Astrocyte (in vitro differentiated cells and primary cell): Measurements from ENCODE around the gene TTC7B. TPM values are rescaled to one million over a fixed set of nuclear protein-coding genes. Genes with fewer than 3 reads are reported as not detected.

ENCODE experiments used
- DNase-seq: peaks from one replicate; pipeline ENCODE4 v3.0.0-alpha.2; 2010; ENCODE audit warnings: low read depth
- FAIRE-seq: peaks from 2 replicates; lab custom pipeline; 2011; peaks lifted over from hg19 to GRCh38; lab: Jason Lieb, UNC
- H2AFZ ChIP-seq: 2 replicates; pipeline ENCODE4 v1.6.0; 2012; ENCODE audit warnings: low read depth, low read length, inconsistent platforms
- H3K27ac ChIP-seq: 2 replicates; pipeline ENCODE4 v1.5.1; 2011; ENCODE audit warnings: low read depth, low read length, inconsistent platforms
- H3K27me3 ChIP-seq: 2 replicates; pipeline ENCODE4 v1.6.0; 2011; ENCODE audit warnings: low read length, inconsistent platforms; ENCODE audit not compliant: insufficient read depth
- H3K36me3 ChIP-seq: 2 replicates; pipeline ENCODE4 v1.5.1; 2011; ENCODE audit warnings: low read length, inconsistent platforms; ENCODE audit not compliant: insufficient read depth
- H3K4me1 ChIP-seq: 2 replicates; pipeline ENCODE4 v1.5.1; 2011; ENCODE audit warnings: low read length, inconsistent platforms; ENCODE audit not compliant: insufficient read depth
- H3K4me2 ChIP-seq: 2 replicates; pipeline ENCODE4 v1.6.0; 2012; ENCODE audit warnings: low read length, inconsistent platforms
- H3K4me3 ChIP-seq: 2 replicates; pipeline ENCODE4 v1.5.1; 2011; ENCODE audit warnings: low read depth, mild to moderate bottlenecking, low read length, inconsistent platforms; ENCODE audit not compliant: insufficient read depth
- H3K79me2 ChIP-seq: 2 replicates; pipeline ENCODE4 v1.6.0; 2012; ENCODE audit warnings: mild to moderate bottlenecking, low read length, inconsistent platforms; ENCODE audit not compliant: insufficient read depth
- H3K9ac ChIP-seq: 2 replicates; pipeline ENCODE4 v1.6.0; 2012; ENCODE audit warnings: mild to moderate bottlenecking, low read length, inconsistent platforms
- H3K9me3 ChIP-seq: 2 replicates; pipeline ENCODE4 v1.5.1; 2012; ENCODE audit warnings: low read depth, mild to moderate bottlenecking, low read length, inconsistent platforms; ENCODE audit not compliant: insufficient read depth
- H4K20me1 ChIP-seq: 2 replicates; pipeline ENCODE4 v1.6.0; 2012; ENCODE audit warnings: low read length, inconsistent platforms; ENCODE audit not compliant: insufficient read depth
- H3K27ac Mint-ChIP-seq: one replicate; pipeline ENCODE4 v1.8.0; 2021; ENCODE audit warnings: mild to moderate bottlenecking, mixed read lengths; ENCODE audit not compliant: unreplicated experiment
- H3K27me3 Mint-ChIP-seq: one replicate; pipeline ENCODE4 v1.8.0; 2021; ENCODE audit warnings: low read depth, mixed read lengths; ENCODE audit not compliant: unreplicated experiment
- H3K36me3 Mint-ChIP-seq: one replicate; pipeline ENCODE4 v1.8.0; 2021; ENCODE audit warnings: low read depth, mixed read lengths; ENCODE audit not compliant: unreplicated experiment
- H3K4me1 Mint-ChIP-seq: one replicate; pipeline ENCODE4 v1.8.0; 2021; ENCODE audit warnings: low read depth, mixed read lengths; ENCODE audit not compliant: unreplicated experiment
- H3K4me3 Mint-ChIP-seq: one replicate; pipeline ENCODE4 v1.8.0; 2021; ENCODE audit warnings: mild to moderate bottlenecking, moderate library complexity, mixed read lengths; ENCODE audit not compliant: unreplicated experiment
- H3K9me3 Mint-ChIP-seq: one replicate; pipeline ENCODE4 v1.8.0; 2021; ENCODE audit warnings: mild to moderate bottlenecking, mixed read lengths; ENCODE audit not compliant: unreplicated experiment
- EZH2 ChIP-seq: IDR thresholded peaks from 2 replicates; pipeline ENCODE4 v1.6.1; 2012; ENCODE audit warnings: mild to moderate bottlenecking, low read length, inconsistent platforms; ENCODE audit not compliant: insufficient read depth
- total RNA-seq: library from RNA; stranded (reverse); gene quantifications from 2 replicates; pipeline ENCODE4 v1.2.1, GENCODE V29; 2021
- TF ChIP-seq, protein P1 (sequence below): IDR thresholded peaks from 2 replicates; pipeline ENCODE4 v1.5.1; 2011; ENCODE audit warnings: low read depth, mild to moderate bottlenecking, inconsistent platforms, low read length, moderate library complexity; ENCODE audit not compliant: insufficient read depth

TTC7B gene
- total RNA-seq, 1 donor from 2014 or later = 42.1 TPM

GRCh38 chr14:90514566-90514965 lies 301.7 kb downstream of the TTC7B start:
- Histone ChIP-seq H3K27me3 (no peaks in the 10 kb centered on the region), H3K4me1 (no peaks in the 10 kb centered on the region), H3K36me3 (no peaks in the 10 kb centered on the region), H3K4me3 (no peak overlapping the region), H3K9ac (no peak overlapping the region), H2AFZ (no peak overlapping the region), H3K27ac (no peak overlapping the region), H3K4me2 (no peak overlapping the region), H3K79me2 (no peaks in the 10 kb centered on the region), H3K9me3 (peaks cover 5% of the 10 kb centered on the region), H4K20me1 (no peaks in the 10 kb centered on the region)
- Mint-ChIP-seq H3K27me3 (peaks cover 24% of the 10 kb centered on the region), H3K4me3 (no peak overlapping the region), H3K36me3 (no peaks in the 10 kb centered on the region), H3K27ac (no peak overlapping the region), H3K9me3 (peaks cover 2% of the 10 kb centered on the region), H3K4me1 (no peaks in the 10 kb centered on the region)
- DNase-seq (no peak), FAIRE-seq (no peak)
- no peak for TF ChIP-seq EZH2
- TF ChIP-seq, protein P1, sequence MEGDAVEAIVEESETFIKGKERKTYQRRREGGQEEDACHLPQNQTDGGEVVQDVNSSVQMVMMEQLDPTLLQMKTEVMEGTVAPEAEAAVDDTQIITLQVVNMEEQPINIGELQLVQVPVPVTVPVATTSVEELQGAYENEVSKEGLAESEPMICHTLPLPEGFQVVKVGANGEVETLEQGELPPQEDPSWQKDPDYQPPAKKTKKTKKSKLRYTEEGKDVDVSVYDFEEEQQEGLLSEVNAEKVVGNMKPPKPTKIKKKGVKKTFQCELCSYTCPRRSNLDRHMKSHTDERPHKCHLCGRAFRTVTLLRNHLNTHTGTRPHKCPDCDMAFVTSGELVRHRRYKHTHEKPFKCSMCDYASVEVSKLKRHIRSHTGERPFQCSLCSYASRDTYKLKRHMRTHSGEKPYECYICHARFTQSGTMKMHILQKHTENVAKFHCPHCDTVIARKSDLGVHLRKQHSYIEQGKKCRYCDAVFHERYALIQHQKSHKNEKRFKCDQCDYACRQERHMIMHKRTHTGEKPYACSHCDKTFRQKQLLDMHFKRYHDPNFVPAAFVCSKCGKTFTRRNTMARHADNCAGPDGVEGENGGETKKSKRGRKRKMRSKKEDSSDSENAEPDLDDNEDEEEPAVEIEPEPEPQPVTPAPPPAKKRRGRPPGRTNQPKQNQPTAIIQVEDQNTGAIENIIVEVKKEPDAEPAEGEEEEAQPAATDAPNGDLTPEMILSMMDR = no peak

- Mint-ChIP-seq H3K27ac (no peak overlapping the region), H3K4me3 (no peak overlapping the region), H3K4me1 (no peaks in the 10 kb centered on the region), H3K36me3 (no peaks in the 10 kb centered on the region), H3K9me3 (peaks cover 1% of the 10 kb centered on the region), H3K27me3 (peaks cover 24% of the 10 kb centered on the region)
- no peaks in the 10 kb centered on the region for H3K27me3 ChIP-seq
- H2AFZ ChIP-seq = no peak overlapping the region
- H3K4me2 ChIP-seq = no peak overlapping the region
- DNase-seq (no peak), FAIRE-seq (no peak)
- no peak overlapping the region for H3K9ac ChIP-seq
- H3K36me3 ChIP-seq = no peaks in the 10 kb centered on the region
- H3K27ac ChIP-seq = no peak overlapping the region
- no peaks in the 10 kb centered on the region for H3K9me3 ChIP-seq
- H4K20me1 ChIP-seq = no peaks in the 10 kb centered on the region
- H3K79me2 ChIP-seq = no peaks in the 10 kb centered on the region
- TF ChIP-seq, protein P1 = no peak
- TF ChIP-seq EZH2 = no peak
- H3K4me3 ChIP-seq = no peak overlapping the region
- H3K4me1 ChIP-seq = no peaks in the 10 kb centered on the region
Observed at GRCh38 chr14:90514015-90514398, 302.2 kb downstream of the TTC7B start.

DNA sequence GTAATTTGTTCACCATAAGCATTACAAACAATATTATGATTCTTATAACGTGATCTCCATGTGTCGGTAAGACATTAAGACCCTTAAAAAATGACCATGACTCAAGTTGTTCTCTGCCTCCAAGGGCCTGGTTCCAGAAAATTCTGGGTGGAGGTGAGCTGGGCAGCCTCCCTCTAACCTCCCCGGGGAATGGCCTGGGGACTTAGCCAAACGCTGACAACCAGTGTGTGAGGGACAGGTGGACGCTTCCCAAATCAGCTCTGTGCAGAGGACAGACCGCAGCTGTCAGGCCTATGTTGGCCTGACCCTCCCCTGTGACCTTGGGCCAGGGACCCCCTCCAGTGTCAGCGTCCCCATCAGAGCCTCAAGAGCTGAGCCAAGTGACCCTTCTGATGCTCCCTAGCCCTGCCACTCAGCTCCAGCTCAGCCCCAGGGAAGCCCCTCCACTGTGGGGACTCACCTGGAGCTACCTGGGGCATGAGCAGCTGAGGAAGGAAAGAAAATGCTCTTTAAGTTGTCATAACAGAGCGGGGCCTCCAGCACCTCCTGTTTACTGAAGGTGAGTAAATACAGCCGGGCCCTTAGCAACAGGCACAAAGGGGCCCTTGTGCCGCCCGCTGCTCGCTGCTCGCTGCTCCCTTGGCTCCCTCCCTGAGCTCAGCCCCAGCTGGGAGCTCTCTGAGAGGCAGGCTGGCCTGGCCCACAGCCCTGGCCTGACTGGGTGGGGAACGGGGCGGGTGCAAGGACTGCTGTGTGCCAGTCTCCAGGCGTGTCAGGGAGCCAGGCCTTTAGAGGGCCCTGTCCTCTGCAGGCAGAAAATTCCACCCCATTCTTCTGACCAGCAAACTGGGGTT lies 302.8 kb downstream of the TTC7B start:
- no peak overlapping the region for H2AFZ ChIP-seq
- H4K20me1 ChIP-seq = no peaks in the 10 kb centered on the region
- H3K4me2 ChIP-seq = no peak overlapping the region
- no peaks in the 10 kb centered on the region for H3K27me3 ChIP-seq
- no peak for DNase-seq
- Mint-ChIP-seq H3K9me3 (no peaks in the 10 kb centered on the region), H3K27ac (no peak overlapping the region), H3K4me1 (no peaks in the 10 kb centered on the region), H3K27me3 (peaks cover 24% of the 10 kb centered on the region), H3K36me3 (no peaks in the 10 kb centered on the region), H3K4me3 (no peak overlapping the region)
- H3K36me3 ChIP-seq = no peaks in the 10 kb centered on the region
- no peak overlapping the region for H3K27ac ChIP-seq
- no peaks in the 10 kb centered on the region for H3K9me3 ChIP-seq
- no peak overlapping the region for H3K9ac ChIP-seq
- TF ChIP-seq EZH2 = no peak
- TF ChIP-seq, protein P1 = no peak
- no peaks in the 10 kb centered on the region for H3K79me2 ChIP-seq
- H3K4me1 ChIP-seq = no peaks in the 10 kb centered on the region
- no peak for FAIRE-seq
- no peak overlapping the region for H3K4me3 ChIP-seq
